HL-60/S4 (cell line): ENCODE measurements around the gene SLC25A1.
"Not testable (repeated sequence)": the region's sequence is repeated elsewhere in the genome, so short reads cannot be mapped to it uniquely, and the experiment has no call there.

ENCODE experiments used
- in situ Hi-C: fragments of 300-500 bp; cut with MboI; formaldehyde crosslinking; loops from 2 replicates; pipeline ENCODE4 v1.14.3; 2022; ENCODE audit warnings: low sequenced_read_pairs

The SLC25A1 gene

DNA sequence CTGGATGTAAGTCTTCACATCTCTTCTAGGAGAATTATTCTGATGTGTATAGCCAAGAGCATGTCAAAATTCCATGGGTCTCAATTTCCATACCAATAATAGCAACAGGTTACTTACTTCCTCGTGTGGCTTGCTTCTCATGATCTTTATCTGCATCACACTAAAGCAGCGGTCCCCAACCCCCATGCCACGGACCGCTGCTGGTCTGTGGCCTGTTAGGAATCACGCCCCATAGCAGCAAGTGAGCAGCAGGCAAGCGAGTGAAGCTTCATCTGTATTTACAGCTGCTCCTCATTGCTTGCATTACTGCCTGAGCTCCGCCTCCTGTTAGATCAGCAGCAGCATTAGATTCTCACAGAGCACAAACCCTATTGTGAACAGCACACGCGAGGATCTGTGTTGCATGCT lies 28.9 kb upstream of the SLC25A1 start:
- in situ Hi-C loops, result no loop called here

DNA sequence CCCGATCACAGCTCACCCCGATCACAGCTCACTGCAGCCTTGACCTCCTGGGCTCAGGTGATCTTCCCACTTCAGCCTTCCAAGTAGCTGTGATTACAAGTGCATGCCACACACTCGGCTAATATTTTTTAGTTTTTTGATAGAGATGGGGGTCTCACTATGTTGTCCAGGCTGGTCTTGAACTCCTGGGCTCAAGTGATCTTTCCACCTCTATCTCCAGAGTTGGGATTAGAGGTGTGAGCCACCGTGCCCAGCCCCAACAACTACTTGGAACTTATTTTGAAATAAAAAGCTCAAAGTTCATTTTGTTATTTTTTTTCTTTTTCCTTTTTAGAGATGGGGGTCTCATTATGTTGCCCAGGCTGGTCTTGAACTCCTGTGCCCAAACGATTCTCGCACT lies 27.8 kb upstream of the SLC25A1 start:
- in situ Hi-C loops, result no loop called here

DNA sequence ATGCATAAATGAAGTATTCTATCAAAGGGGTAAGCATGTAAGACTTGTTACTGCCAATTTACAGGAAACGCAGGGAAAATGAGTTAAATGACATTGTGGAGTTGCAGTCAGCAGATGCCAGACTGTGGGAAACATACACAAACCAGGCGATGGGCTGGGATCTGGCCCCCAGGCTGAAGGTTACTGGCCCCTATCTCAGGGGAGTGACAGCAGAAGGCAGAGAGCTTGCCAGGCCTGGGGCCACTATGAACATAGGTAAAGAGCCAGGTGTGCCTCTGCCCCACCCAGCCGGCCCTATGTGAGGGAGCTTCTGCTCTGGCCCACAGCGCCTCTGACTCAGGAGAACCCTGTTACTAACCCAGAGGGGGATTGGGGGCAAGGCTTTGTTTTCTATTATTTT lies 26.1 kb upstream of the SLC25A1 start:
- in situ Hi-C loops, result no loop called here

- in situ Hi-C loops, result no loop called here
Measured at GRCh38 chr22:19203834-19204233, 25.3 kb upstream of the SLC25A1 start.

- in situ Hi-C loops, result not testable (repeated sequence)
Measured at GRCh38 chr22:19202799-19203186, 24.3 kb upstream of the SLC25A1 start.

- in situ Hi-C loops, result no loop called here
Measured at GRCh38 chr22:19201869-19202798, 23.6 kb upstream of the SLC25A1 start.

DNA sequence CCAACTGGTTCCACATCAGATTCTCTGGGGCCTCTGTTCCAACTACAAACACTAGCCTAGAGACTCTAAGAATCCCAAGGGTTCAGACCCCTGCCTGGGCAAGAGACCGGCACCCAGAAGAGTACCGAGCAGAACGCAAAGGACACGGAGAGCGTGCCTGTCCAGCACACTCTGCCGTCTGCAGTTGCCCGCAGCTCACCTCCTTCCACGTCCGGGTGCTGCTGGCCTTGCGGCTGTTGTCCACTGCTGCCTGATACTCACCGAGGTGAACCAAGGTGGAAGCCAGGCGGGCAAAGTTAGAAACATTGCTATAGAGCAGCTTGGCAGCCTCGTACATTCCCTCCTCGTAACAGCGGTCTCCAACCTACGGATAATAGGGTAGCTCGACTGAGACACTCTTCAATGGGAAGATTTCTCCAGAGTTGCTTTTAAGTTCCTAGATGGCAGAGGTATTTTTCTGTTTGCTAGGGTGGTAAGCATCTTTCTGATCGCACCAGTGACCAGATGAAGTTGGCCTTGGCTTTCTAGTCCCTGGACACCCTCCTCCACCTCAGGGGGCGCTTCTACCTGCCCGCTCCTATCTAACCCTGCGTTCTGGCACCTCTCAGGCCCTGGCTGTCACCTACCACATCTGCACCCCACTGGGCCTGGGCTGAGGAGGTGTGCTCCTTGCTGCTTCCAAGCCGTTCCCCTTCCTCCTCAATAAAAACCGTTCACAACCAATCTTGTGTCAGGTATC lies 22.8 kb upstream of the SLC25A1 start:
- in situ Hi-C loops, result no loop called here

GRCh38 chr22:19199479-19199878 lies 20.9 kb upstream of the SLC25A1 start:
- in situ Hi-C loops, result no loop called here

GRCh38 chr22:19197997-19198865 lies 19.7 kb upstream of the SLC25A1 start:
- in situ Hi-C loops, result no loop called here

GRCh38 chr22:19196841-19197612 lies 18.5 kb upstream of the SLC25A1 start:
- in situ Hi-C loops, result no loop called here

DNA sequence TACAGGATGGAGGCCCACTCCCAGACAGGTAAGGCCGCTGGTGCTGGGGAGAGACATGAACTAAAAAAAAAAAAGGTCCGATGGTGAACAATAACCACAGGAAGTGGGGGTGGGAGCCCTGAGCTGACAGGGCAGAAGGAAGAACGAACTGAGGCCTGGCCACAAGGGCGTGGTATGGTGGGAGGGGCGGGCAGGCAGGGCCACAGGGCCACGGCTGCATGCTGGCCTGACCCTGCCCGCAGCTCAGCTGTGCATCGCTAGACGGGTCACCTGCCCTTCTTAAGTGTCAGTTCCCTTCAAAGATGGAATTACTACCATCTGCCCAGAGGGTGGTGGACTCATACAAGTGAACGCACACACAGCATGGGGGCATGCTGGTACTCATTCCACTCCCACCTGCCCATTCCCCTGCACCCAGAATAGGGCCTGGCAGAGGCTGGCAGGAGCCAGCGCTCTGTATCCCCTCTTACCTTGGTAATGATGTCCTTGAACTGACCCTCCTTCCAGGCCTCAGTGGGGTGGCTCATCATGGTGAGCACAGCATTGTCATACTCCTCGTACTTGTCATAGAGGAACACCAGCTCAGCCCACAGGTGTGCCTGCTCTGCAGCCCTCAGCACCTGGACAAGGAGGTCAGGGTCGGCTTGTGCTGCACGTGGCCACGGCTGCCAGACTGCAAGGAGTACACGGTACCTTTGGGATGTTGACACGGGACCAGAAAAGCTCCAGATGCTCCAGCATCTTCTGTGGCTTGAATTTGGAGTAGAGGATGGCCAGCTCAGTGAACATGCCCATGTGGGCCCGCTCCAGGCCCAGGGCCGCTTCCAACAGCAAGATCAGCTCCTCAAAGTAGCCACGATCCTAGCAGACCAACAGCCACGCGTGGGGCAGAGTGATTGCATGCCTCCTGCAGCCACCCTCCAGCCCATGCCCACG lies 17.5 kb upstream of the SLC25A1 start:
- in situ Hi-C loops, result no loop called here

GRCh38 chr22:19194766-19195536 lies 16.4 kb upstream of the SLC25A1 start:
- in situ Hi-C loops, result no loop called here

GRCh38 chr22:19193879-19194278 lies 15.3 kb upstream of the SLC25A1 start:
- in situ Hi-C loops, result no loop called here

- in situ Hi-C loops, result no loop called here
Measured at GRCh38 chr22:19187716-19188563, 9.4 kb upstream of the SLC25A1 start.

DNA sequence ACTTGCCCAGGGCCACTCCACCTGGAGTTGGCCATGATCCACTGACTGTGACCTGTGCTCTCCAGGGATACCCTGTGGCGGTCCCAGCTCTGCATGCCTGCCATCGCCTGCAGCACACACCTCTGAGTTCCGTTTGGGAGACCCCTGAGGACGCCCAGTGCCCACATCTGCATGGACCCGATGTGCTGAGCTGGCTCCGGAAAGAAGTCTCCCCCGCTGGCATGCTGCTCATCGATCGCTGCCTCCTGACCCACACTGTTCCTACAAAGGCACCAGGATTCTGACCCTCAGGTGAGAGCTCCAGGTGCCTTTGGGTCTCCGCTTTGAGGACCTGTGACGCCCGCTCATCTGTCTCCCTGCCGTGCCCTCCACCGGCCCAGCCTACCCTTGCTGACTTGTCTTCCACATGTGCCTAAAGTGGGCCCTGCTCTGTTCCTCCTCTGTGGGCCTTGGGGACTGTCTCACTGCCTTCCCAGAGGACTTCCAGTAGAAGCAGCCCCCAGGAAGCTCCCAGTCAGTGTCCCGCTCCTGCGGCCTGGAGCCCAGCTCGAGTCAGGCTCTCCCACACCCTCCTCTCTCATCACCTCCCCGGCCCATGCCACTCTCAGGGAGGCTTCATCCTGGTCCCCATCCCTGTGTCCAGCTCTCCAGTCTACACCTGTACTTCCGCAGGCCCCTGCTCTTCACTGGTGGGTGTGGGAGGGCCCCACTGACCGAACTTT lies 5.9 kb upstream of the SLC25A1 start:
- in situ Hi-C loops, result no loop called here

GRCh38 chr22:19183216-19183615 lies 4.7 kb upstream of the SLC25A1 start:
- in situ Hi-C loops, result no loop called here
